ENCODE results near the gene LEAP2.

Gene LEAP2

GRCh38 chr5:132895719-132896305 lies 22.3 kb downstream of the LEAP2 start:
- Histone ChIP-seq H3K9ac (ENCODE audit: low read depth, low read length, poor library complexity, severe bottlenecking) (no peak overlapping the region), H3K4me2 (ENCODE audit: low read depth, low read length, poor library complexity, severe bottlenecking) (no peak overlapping the region), H2AFZ (ENCODE audit: low read length) (no peak overlapping the region), H3K9me2 (replicated peaks; ENCODE audit: low read depth, low read length) (no peaks in the 10 kb centered on the region), H3K4me1 (ENCODE audit: insufficient read depth, low read length, poor library complexity, severe bottlenecking) (no peaks in the 10 kb centered on the region), H3F3A (ENCODE audit: low read depth) (no peaks in the 10 kb centered on the region), H3K9me3 (ENCODE audit: insufficient read depth, low read depth, low read length) (no peaks in the 10 kb centered on the region), H3K4me3 (ENCODE audit: low read length, poor library complexity, severe bottlenecking) (no peak overlapping the region), H3K36me3 (ENCODE audit: insufficient read depth, low read length) (peaks cover 56% of the 10 kb centered on the region; the same call in 1 of the 2 replicates), H3K27me3 (ENCODE audit: insufficient read depth, low read length, poor library complexity, severe bottlenecking) (no peaks in the 10 kb centered on the region), H3K79me2 (ENCODE audit: insufficient read depth, low read length) (no peaks in the 10 kb centered on the region), H4K20me1 (ENCODE audit: insufficient read depth, low read length, poor library complexity, severe bottlenecking) (no peaks in the 10 kb centered on the region)
- no peak for TF ChIP-seq CTCF (conservative IDR thresholded peaks at IDR 0.05; ENCODE audit: low read length)
- no peak for TF ChIP-seq EZH2phosphoT487 (IDR thresholded peaks at IDR 0.05; ENCODE audit: borderline replicate concordance)

GRCh38 chr5:132896685-132897084 lies 23.2 kb downstream of the LEAP2 start:
- H3K9ac ChIP-seq (ENCODE audit: low read depth, low read length, poor library complexity, severe bottlenecking), result no peak overlapping the region
- H3F3A ChIP-seq (ENCODE audit: low read depth), result no peaks in the 10 kb centered on the region
- no peaks in the 10 kb centered on the region for H3K4me1 ChIP-seq (ENCODE audit: insufficient read depth, low read length, poor library complexity, severe bottlenecking)
- H3K27me3 ChIP-seq (ENCODE audit: insufficient read depth, low read length, poor library complexity, severe bottlenecking), result no peaks in the 10 kb centered on the region
- peaks cover 63% of the 10 kb centered on the region; the same call in 1 of the 2 replicates for H3K36me3 ChIP-seq (ENCODE audit: insufficient read depth, low read length)
- H4K20me1 ChIP-seq (ENCODE audit: insufficient read depth, low read length, poor library complexity, severe bottlenecking), result no peaks in the 10 kb centered on the region
- H3K79me2 ChIP-seq (ENCODE audit: insufficient read depth, low read length), result no peaks in the 10 kb centered on the region
- H3K9me2 ChIP-seq (replicated peaks; ENCODE audit: low read depth, low read length), result no peaks in the 10 kb centered on the region
- H3K4me3 ChIP-seq (ENCODE audit: low read length, poor library complexity, severe bottlenecking), result no peak overlapping the region
- no peaks in the 10 kb centered on the region for H3K9me3 ChIP-seq (ENCODE audit: insufficient read depth, low read depth, low read length)
- no peak overlapping the region for H2AFZ ChIP-seq (ENCODE audit: low read length)
- no peak overlapping the region for H3K4me2 ChIP-seq (ENCODE audit: low read depth, low read length, poor library complexity, severe bottlenecking)
- no peak for TF ChIP-seq CTCF (conservative IDR thresholded peaks at IDR 0.05; ENCODE audit: low read length)
- TF ChIP-seq EZH2phosphoT487 (IDR thresholded peaks at IDR 0.05; ENCODE audit: borderline replicate concordance), result no peak

- no peaks in the 10 kb centered on the region for H3K27me3 ChIP-seq (ENCODE audit: insufficient read depth, low read length, poor library complexity, severe bottlenecking)
- no peaks in the 10 kb centered on the region for H3K9me2 ChIP-seq (replicated peaks; ENCODE audit: low read depth, low read length)
- peaks cover 52% of the 10 kb centered on the region; the same call in 1 of the 2 replicates for H3K36me3 ChIP-seq (ENCODE audit: insufficient read depth, low read length)
- H3K79me2 ChIP-seq (ENCODE audit: insufficient read depth, low read length), result no peaks in the 10 kb centered on the region
- no peaks in the 10 kb centered on the region for H3K4me1 ChIP-seq (ENCODE audit: insufficient read depth, low read length, poor library complexity, severe bottlenecking)
- TF ChIP-seq EZH2phosphoT487 (IDR thresholded peaks at IDR 0.05; ENCODE audit: borderline replicate concordance), result no peak
- TF ChIP-seq CTCF (conservative IDR thresholded peaks at IDR 0.05; ENCODE audit: low read length), result no peak
- H3F3A ChIP-seq (ENCODE audit: low read depth), result no peaks in the 10 kb centered on the region
- H2AFZ ChIP-seq (ENCODE audit: low read length), result no peak overlapping the region
- no peak overlapping the region for H3K4me2 ChIP-seq (ENCODE audit: low read depth, low read length, poor library complexity, severe bottlenecking)
- no peaks in the 10 kb centered on the region for H4K20me1 ChIP-seq (ENCODE audit: insufficient read depth, low read length, poor library complexity, severe bottlenecking)
- H3K9ac ChIP-seq (ENCODE audit: low read depth, low read length, poor library complexity, severe bottlenecking), result no peak overlapping the region
- H3K4me3 ChIP-seq (ENCODE audit: low read length, poor library complexity, severe bottlenecking), result no peak overlapping the region
- H3K9me3 ChIP-seq (ENCODE audit: insufficient read depth, low read depth, low read length), result no peaks in the 10 kb centered on the region
These were observed 24.6 kb downstream of the LEAP2 start for GRCh38 chr5:132898094-132898493.

Data from Loucy (cell line).